Breast epithelium (tissue), 4 donors: Measurements from ENCODE around the gene SLC2A4. TPM values are rescaled to one million over a fixed set of nuclear protein-coding genes. Genes with fewer than 3 reads are reported as not detected.

Experiments
- DNase-seq, 2 donors: peaks; one replicate each; pipeline ENCODE4 v3.0.0-alpha.2; 2019; ENCODE audit warnings: low spot score in 2 of 2
- H3K27ac ChIP-seq, 2 donors: fragments of 200-600 bp; sonication (generic) in 1 of 2; one replicate each; pipeline ENCODE4 v1.5.1; 2016 to 2019; ENCODE audit warnings: mild to moderate bottlenecking in 1 of 2
- H3K27me3 ChIP-seq, 2 donors: fragments of 200-600 bp; sonication (generic) in 1 of 2; one replicate each; pipeline versions ENCODE4 v1.5.1 to v1.6.0; 2017 to 2019; ENCODE audit warnings: control low read depth in 1 of 2, mild to moderate bottlenecking in 1 of 2
- H3K36me3 ChIP-seq: fragments of 200-600 bp; one replicate; pipeline ENCODE4 v1.5.1; 2019
- H3K4me1 ChIP-seq, 2 donors: fragments of 200-600 bp; sonication (generic); one replicate each; pipeline ENCODE4 v1.5.1; 2016 to 2019; ENCODE audit warnings: control low read depth in 1 of 2
- H3K4me3 ChIP-seq, 3 donors: fragments of 200-600 bp; sonication (generic); 1 replicate in 2 of 3; 2 replicates in 1 of 3; pipeline ENCODE4 v1.5.1; 2016 to 2019; ENCODE audit warnings: mild to moderate bottlenecking in 3 of 3, moderate library complexity in 2 of 3
- H3K9me3 ChIP-seq, 2 donors: fragments of 200-600 bp; sonication (generic) in 1 of 2; one replicate each; pipeline ENCODE4 v1.5.1; 2016 to 2019; ENCODE audit warnings: control low read depth in 1 of 2
- CTCF ChIP-seq, 3 donors: fragments of 450-650 bp; IDR thresholded peaks; one replicate each; pipeline ENCODE4 v1.5.1; 2016 to 2017; ENCODE audit warnings: antibody characterized with exemption in 3 of 3, mild to moderate bottlenecking in 3 of 3, moderate library complexity in 3 of 3
- POLR2A ChIP-seq: fragments of 450-650 bp; IDR thresholded peaks from one replicate; pipeline ENCODE4 v1.6.1; 2016; ENCODE audit warnings: antibody characterized with exemption, mild to moderate bottlenecking, moderate library complexity
- POLR2AphosphoS5 ChIP-seq, 3 donors: sonication (generic); formaldehyde crosslinking; IDR thresholded peaks; one replicate each; pipeline ENCODE4 v1.6.1; 2017; ENCODE audit warnings: antibody characterized with exemption in 3 of 3
- intact Hi-C: fragments of 100-400 bp; cut with DNase I; formaldehyde crosslinking; loops from one replicate; pipeline ENCODE4 v1.15.1; 2023; ENCODE audit warnings: low total_unique reads
- total RNA-seq, 3 donors: library from RNA; depleted of rRNA; stranded (reverse); fragments of >200 nt; gene quantifications; one replicate each; pipeline ENCODE4 v1.1.0, GENCODE V29; 2016

Gene SLC2A4
- total RNA-seq, 3 donors from 2014 or later: 2.6 to 32.5 (median 3.5) TPM

GRCh38 chr17:7258731-7259554 is 22.6 kb upstream of the SLC2A4 start:
- intact Hi-C loops: no loop called here
- Histone ChIP-seq H3K4me3 (no peak overlapping the region), H3K27ac (peak overlapping the region; percentile 75 to 96), H3K27me3 (peaks cover 5 to 12% of the 10 kb centered on the region in 2 donors), H3K4me1 (peaks cover 0 to 6% of the 10 kb centered on the region in 2 donors), H3K36me3 (no peaks in the 10 kb centered on the region), H3K9me3 (no peaks in the 10 kb centered on the region)
- peak in 1 of 2 donors; percentile 78 for DNase-seq
- TF ChIP-seq POLR2AphosphoS5 (IDR thresholded peaks at IDR 0.05) (peak in 1 of 3 donors; percentile 8), CTCF (IDR thresholded peaks at IDR 0.05) (no peak), POLR2A (no peak)

GRCh38 chr17:7259555-7259889 is 22.0 kb upstream of the SLC2A4 start:
- H3K4me1 ChIP-seq: peaks cover 0 to 6% of the 10 kb centered on the region in 2 donors
- TF ChIP-seq POLR2A (no peak), POLR2AphosphoS5 (IDR thresholded peaks at IDR 0.05) (no peak), CTCF (IDR thresholded peaks at IDR 0.05) (no peak)
- H3K27me3 ChIP-seq: peaks cover 5 to 12% of the 10 kb centered on the region in 2 donors
- no peak overlapping the region for H3K4me3 ChIP-seq
- peak overlapping the region; percentile 75 to 96 for H3K27ac ChIP-seq
- no peaks in the 10 kb centered on the region for H3K9me3 ChIP-seq
- DNase-seq: no peak
- intact Hi-C loops: no loop called here
- no peaks in the 10 kb centered on the region for H3K36me3 ChIP-seq

GRCh38 chr17:7260151-7260550 is 21.4 kb upstream of the SLC2A4 start:
- Histone ChIP-seq H3K27ac (peak overlapping the region; percentile 93 to 96), H3K4me1 (peaks cover 0 to 6% of the 10 kb centered on the region in 2 donors), H3K27me3 (peaks cover 5 to 12% of the 10 kb centered on the region in 2 donors), H3K4me3 (peak overlapping the region in 2 of 3 donors; percentile 69 to 80), H3K36me3 (no peaks in the 10 kb centered on the region), H3K9me3 (no peaks in the 10 kb centered on the region)
- TF ChIP-seq CTCF (IDR thresholded peaks at IDR 0.05) (no peak), POLR2A (no peak), POLR2AphosphoS5 (IDR thresholded peaks at IDR 0.05) (no peak)
- no peak for DNase-seq
- intact Hi-C loops: no loop called here

GRCh38 chr17:7260651-7261378 is 20.7 kb upstream of the SLC2A4 start:
- TF ChIP-seq POLR2AphosphoS5 (IDR thresholded peaks at IDR 0.05): peak in 2 of 3 donors; percentile 41 to 54
- TF ChIP-seq POLR2A: no peak
- TF ChIP-seq CTCF (IDR thresholded peaks at IDR 0.05): no peak
- peak; percentile 60 to 86 for DNase-seq
- no peaks in the 10 kb centered on the region for H3K9me3 ChIP-seq
- peaks cover 5 to 12% of the 10 kb centered on the region in 2 donors for H3K27me3 ChIP-seq
- no peaks in the 10 kb centered on the region for H3K36me3 ChIP-seq
- peak overlapping the region; percentile 38 to 80 (median 69) for H3K4me3 ChIP-seq
- peak overlapping the region; percentile 93 to 96 for H3K27ac ChIP-seq
- intact Hi-C loops: no loop called here
- H3K4me1 ChIP-seq: peaks cover 0 to 6% of the 10 kb centered on the region in 2 donors
